Stomach (tissue), 9 donors: Measurements from ENCODE around the gene FADS2. TPM values are rescaled to one million over a fixed set of nuclear protein-coding genes. Genes with fewer than 3 reads are reported as not detected.
A peak's percentile ranks its signal among the peaks of the same experiment; 100 is the strongest.

Experiments
- DNase-seq, 2 donors: peaks; one replicate each; pipeline versions ENCODE4 v3.0.0 to v3.0.0-alpha.2; 2013 to 2019
- H3K27ac ChIP-seq, 5 donors: fragments of 200-600 bp in 4 of 5; sonication (generic) in 4 of 5; one replicate each; pipeline ENCODE4 v1.5.1; 2013 to 2019; ENCODE audit warnings: mild to moderate bottlenecking in 1 of 5, moderate library complexity in 1 of 5
- H3K27me3 ChIP-seq, 3 donors: fragments of 200-600 bp; sonication (generic); one replicate each; pipeline ENCODE4 v1.5.1; 2017 to 2019; ENCODE audit warnings: mixed run types in 1 of 3
- H3K36me3 ChIP-seq, 4 donors: fragments of 200-600 bp; sonication (generic); 1 replicate in 3 of 4; 2 replicates in 1 of 4; pipeline ENCODE4 v1.5.1; 2016 to 2019
- H3K4me1 ChIP-seq, 4 donors: fragments of 200-600 bp; sonication (generic); one replicate each; pipeline ENCODE4 v1.5.1; 2016 to 2019
- H3K4me3 ChIP-seq, 4 donors: fragments of 200-600 bp; sonication (generic) in 3 of 4; one replicate each; pipeline ENCODE4 v1.5.1; 2016 to 2019; ENCODE audit warnings: mild to moderate bottlenecking in 1 of 4
- H3K9me3 ChIP-seq, 4 donors: fragments of 200-600 bp; sonication (generic); one replicate each; pipeline ENCODE4 v1.5.1; 2016 to 2019
- CTCF ChIP-seq, 7 experiments: fragments of 450-650 bp in 4 of 7; fragments of 200-600 bp in 3 of 7; sonication (generic) in 3 of 7; IDR thresholded peaks; one replicate each; pipeline ENCODE4 v1.5.1; 2016 to 2019; ENCODE audit warnings: antibody characterized with exemption in 7 of 7, control low read depth in 2 of 7, mild to moderate bottlenecking in 1 of 7
- EP300 ChIP-seq: sonication (generic); formaldehyde crosslinking; IDR thresholded peaks from one replicate; pipeline ENCODE4 v1.6.1; 2017; ENCODE audit warnings: antibody characterized with exemption
- POLR2A ChIP-seq, 4 donors: fragments of 450-650 bp; IDR thresholded peaks; one replicate each; pipeline ENCODE4 v1.6.1; 2016; ENCODE audit warnings: antibody characterized with exemption in 4 of 4, control low read depth in 2 of 4, mild to moderate bottlenecking in 1 of 4, moderate library complexity in 1 of 4
- POLR2AphosphoS5 ChIP-seq, 3 donors: sonication (generic); formaldehyde crosslinking; IDR thresholded peaks; one replicate each; pipeline ENCODE4 v1.6.1; 2016; ENCODE audit warnings: antibody characterized with exemption in 3 of 3
- WGBS, 5 donors: extraction: QIAGEN DNeasy Blood & Tissue Kit in 3 of 5; methylation state at CpG; one replicate each; pipeline versions ENCODE4 v1.1.5 to v1.1.7; 2013 to 2018; 5-methylcytosine and 5-hydroxymethylcytosine counted together
- intact Hi-C: fragments of 100-400 bp; cut with DNase I; formaldehyde crosslinking; loops from one replicate; pipeline ENCODE4 v1.15.1; 2023; ENCODE audit warnings: low total_unique reads
- polyA plus RNA-seq, 3 donors: library from polyadenylated mRNA; stranded (reverse); fragments of 200-250 nt; gene quantifications; one replicate each; pipeline ENCODE4 v1.2.3, GENCODE V29; 2013
- total RNA-seq, 5 donors: library from RNA; depleted of rRNA; stranded (reverse); fragments of >200 nt; gene quantifications; one replicate each; pipeline versions ENCODE4 v1.1.0 to v1.2.3, GENCODE V29; 2014 to 2016
- donor health status: healthy with polysubstance abuse.
- donor health status: Bipolar disorder and iron deficiency.
- donor health status: healthy.

FADS2 gene
- total and polyA plus RNA-seq, 8 donors = 3.5 to 17.1 (median 13.0) TPM; not detected in 1

- Histone ChIP-seq H3K36me3 (peaks cover 17 to 63% (median 47%) of the 10 kb centered on the region in 4 donors), H3K4me1 (peaks cover under 1 to 25% (median 18%) of the 10 kb centered on the region in 4 donors), H3K4me3 (no peak overlapping the region), H3K9me3 (no peaks in the 10 kb centered on the region), H3K27me3 (peaks cover 0 to 6% (median 0%) of the 10 kb centered on the region in 3 donors), H3K27ac (no peak overlapping the region)
- intact Hi-C loops = loop anchor here (10.0 kb wide), 1 partner anchor 143 kb away; the partner anchor contains the start of gene BEST1
- no peak for DNase-seq
- no peak for TF ChIP-seq POLR2A (IDR thresholded peaks at IDR 0.05)
- TF ChIP-seq CTCF (IDR thresholded peaks at IDR 0.05) = no peak
- no peak for TF ChIP-seq EP300
- no peak for TF ChIP-seq POLR2AphosphoS5 (IDR thresholded peaks at IDR 0.05)
- WGBS, 5 donors = 91 to 94% (median 92%) methylated on average over 5 of the region's 5 CpGs
These were observed 16.3 kb upstream of the FADS2 start for GRCh38 chr11:61811831-61812230.

DNA sequence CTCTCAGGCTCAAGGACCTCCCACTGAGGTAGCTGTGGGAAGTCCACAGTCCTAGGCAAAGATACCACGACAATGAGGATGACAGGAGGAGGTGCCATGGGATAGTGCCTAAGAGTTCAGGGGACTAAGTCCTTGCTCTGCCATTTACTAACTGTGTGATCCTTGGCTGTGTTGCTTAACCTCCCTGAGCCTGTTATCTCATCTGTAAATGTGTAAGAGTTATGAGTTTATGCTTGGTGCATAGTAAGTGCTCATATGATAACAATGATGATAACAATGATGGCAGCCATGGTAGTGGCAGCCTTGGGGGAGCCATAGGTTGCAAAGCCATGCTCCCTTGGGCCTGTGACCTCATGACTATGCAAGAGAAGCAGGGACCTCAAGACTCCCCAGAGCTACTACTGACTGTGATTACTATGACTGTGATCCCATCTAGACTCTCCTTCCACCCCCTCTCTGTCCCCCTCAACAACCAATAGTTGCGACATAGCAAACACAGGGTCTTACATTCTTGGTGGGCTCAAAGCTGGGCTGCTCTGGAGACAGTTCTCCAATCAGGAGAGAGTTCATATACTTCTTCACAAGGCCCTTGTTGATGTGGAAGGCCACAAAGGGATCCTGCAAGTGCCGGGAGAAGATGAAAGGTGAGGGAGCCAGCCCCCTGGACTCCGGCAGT is 15.2 kb upstream of the FADS2 start:
- Histone ChIP-seq H3K27ac (no peak overlapping the region), H3K4me1 (peaks cover 7 to 31% (median 25%) of the 10 kb centered on the region in 4 donors), H3K36me3 (peaks cover 17 to 55% (median 41%) of the 10 kb centered on the region in 4 donors), H3K27me3 (peaks cover 0 to 13% (median 0%) of the 10 kb centered on the region in 3 donors), H3K9me3 (no peaks in the 10 kb centered on the region), H3K4me3 (no peak overlapping the region)
- intact Hi-C loops = loop anchor here (10.0 kb wide), 1 partner anchor 142 kb away; the partner anchor contains the start of gene BEST1
- TF ChIP-seq POLR2A (IDR thresholded peaks at IDR 0.05) (no peak), CTCF (IDR thresholded peaks at IDR 0.05) (no peak), EP300 (no peak), POLR2AphosphoS5 (IDR thresholded peaks at IDR 0.05) (no peak)
- DNase-seq = no peak
- 82 to 95% (median 92%) methylated on average over 4 of the region's 4 CpGs for WGBS, 5 donors

DNA sequence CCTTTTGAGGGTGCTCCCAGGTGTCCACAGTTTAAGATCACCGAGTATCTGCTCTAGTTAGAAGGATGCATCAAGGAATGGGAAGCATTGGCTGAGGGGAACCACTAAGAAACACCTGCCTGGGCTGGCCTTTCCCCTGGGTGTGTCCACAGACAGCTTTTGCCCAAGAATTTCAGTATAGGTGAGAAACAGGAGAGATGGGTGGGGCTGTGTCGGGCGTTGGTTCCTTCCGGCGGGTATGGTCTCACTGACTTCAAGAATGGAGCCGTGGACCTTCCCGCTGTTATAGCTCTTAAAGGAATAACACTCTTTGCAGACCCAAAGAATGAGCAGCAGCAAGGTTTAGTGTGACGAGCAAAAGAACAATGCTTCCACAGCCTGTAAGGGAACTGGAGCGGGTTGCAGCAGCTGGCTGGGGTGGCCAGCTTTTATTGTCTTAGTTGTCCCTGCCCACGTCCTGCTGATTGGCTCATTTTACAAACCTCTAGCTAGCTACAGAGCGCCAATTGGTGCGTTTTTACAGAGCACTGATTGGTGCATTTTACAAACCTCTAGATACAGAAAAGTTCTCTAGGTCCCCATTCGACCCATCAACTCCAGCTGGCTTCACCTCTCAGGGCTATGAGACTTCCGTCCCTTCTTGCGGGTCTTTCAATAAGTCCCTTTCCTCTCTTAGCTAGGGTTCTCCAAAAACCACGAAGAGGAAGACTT is 13.7 kb upstream of the FADS2 start:
- intact Hi-C loops = loop anchor here (10.0 kb wide), 1 partner anchor 140 kb away; the partner anchor contains the start of gene BEST1
- Histone ChIP-seq H3K27me3 (peaks cover 0 to 13% (median 0%) of the 10 kb centered on the region in 3 donors), H3K27ac (peak overlapping the region; percentile 54 to 98 (median 93)), H3K9me3 (no peaks in the 10 kb centered on the region), H3K4me3 (peak overlapping the region; percentile 60 to 78 (median 72)), H3K4me1 (peaks cover 7 to 31% (median 25%) of the 10 kb centered on the region in 4 donors), H3K36me3 (peaks cover 17 to 40% (median 30%) of the 10 kb centered on the region in 4 donors)
- WGBS, 5 donors = 59 to 70% (median 68%) methylated on average over 16 of the region's 16 CpGs
- peak in 1 of 2 donors; percentile 70 for DNase-seq
- TF ChIP-seq POLR2A (IDR thresholded peaks at IDR 0.05) (no peak), EP300 (no peak), CTCF (IDR thresholded peaks at IDR 0.05) (no peak), POLR2AphosphoS5 (IDR thresholded peaks at IDR 0.05) (no peak)
